ENCODE results near the gene EPO.
"Not testable (repeated sequence)": the region's sequence is repeated elsewhere in the genome, so short reads cannot be mapped to it uniquely, and the experiment has no call there.

The EPO gene

DNA sequence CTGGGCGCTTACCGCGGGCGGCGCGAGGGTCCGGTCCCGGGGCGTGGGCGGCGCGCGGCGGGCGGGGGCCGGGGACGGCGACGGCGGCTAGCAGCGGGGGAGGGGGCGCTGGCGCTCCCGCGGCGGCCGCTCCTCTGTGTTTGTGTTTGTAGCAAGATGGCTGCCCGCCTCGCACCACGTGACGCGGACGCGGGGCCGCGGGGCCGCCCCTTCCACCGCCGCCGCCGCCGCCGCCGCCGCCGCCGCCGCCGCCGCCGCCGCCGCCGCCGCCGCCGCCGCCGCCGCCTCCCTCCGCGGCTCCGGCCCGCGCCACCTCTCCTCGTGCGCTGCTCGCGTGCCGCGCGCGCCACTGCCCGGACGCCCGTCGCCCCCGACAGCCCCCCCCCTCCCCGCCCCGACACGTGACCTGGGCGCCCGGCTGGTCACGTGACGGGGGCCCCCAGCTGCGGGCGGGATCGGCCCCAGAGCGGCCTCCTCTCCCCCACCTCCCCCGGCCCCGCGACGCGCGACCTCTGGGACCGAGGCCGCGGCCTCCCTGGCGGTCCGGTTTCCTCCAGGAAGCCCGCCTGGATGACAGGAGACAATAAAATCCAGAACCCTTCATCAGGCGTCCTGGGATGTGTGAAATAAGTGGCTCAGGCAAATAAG, 26.0 kb upstream of the EPO start, which contains the start of gene GIGYF1:
Gene GIGYF1, minus strand, starts transcription at position 153 of the 648 bp plus-strand sequence. CDS start 6,012 bp downstream, outside the sequence.
- TF ChIP-seq CTCF (IDR thresholded peaks at IDR 0.05): no peak
- Histone ChIP-seq H3K4me2 (ENCODE audit: low read length) (peak within 1 kb of the TSS; percentile 79), H3K27ac (peak within 1 kb of the TSS; percentile 25), H3K4me3 (ENCODE audit: low read depth, low read length) (peak within 1 kb of the TSS; percentile 65), H3K36me3 (ENCODE audit: control insufficient read depth, insufficient read depth, low read length) (no peaks in the 10 kb centered on the region), H3K4me1 (peaks cover 21% of the 10 kb centered on the region), H3K79me2 (peaks cover 26% of the 10 kb centered on the region), H3K9ac (peak within 1 kb of the TSS; percentile 64), H2AFZ (peak within 1 kb of the TSS; percentile 76), H3K9me3 (ENCODE audit: control insufficient read depth, low read length) (no peaks in the 10 kb centered on the region), H3K27me3 (ENCODE audit: control insufficient read depth, insufficient read depth, low read length) (no peaks in the 10 kb centered on the region)

DNA sequence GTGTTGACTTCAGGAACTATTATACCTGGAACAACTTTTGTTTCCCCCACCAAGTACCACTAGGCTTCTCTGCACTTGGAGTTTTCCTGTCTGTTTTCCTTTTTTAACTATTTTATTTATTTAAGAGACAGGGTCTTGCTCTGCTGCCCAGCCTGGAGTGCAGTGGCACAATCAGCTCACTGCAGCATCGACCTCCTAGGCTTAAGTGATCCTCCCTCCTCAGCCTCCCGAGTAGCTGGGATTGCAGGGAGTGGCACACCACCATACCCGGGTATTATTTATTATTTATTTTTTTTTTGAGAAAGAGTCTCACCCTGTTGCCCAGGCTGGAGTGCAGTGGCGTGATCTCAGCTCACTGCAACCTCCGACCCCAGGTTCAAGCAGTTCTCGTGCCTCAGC, 24.1 kb upstream of the EPO start:
- Histone ChIP-seq H3K9me3 (ENCODE audit: control insufficient read depth, low read length) (no peaks in the 10 kb centered on the region), H3K4me3 (ENCODE audit: low read depth, low read length) (no peak overlapping the region), H3K36me3 (ENCODE audit: control insufficient read depth, insufficient read depth, low read length) (no peaks in the 10 kb centered on the region), H3K4me2 (ENCODE audit: low read length) (no peak overlapping the region), H3K9ac (no peak overlapping the region), H3K79me2 (peaks cover 8% of the 10 kb centered on the region), H3K4me1 (peaks cover 16% of the 10 kb centered on the region), H3K27me3 (ENCODE audit: control insufficient read depth, insufficient read depth, low read length) (no peaks in the 10 kb centered on the region), H2AFZ (no peak overlapping the region), H3K27ac (no peak overlapping the region)
- TF ChIP-seq CTCF (IDR thresholded peaks at IDR 0.05): no peak

GRCh38 chr7:100699018-100699417, 21.2 kb upstream of the EPO start:
- no peaks in the 10 kb centered on the region for H3K27me3 ChIP-seq (ENCODE audit: control insufficient read depth, insufficient read depth, low read length)
- no peak overlapping the region for H3K27ac ChIP-seq
- no peak overlapping the region for H3K9ac ChIP-seq
- no peaks in the 10 kb centered on the region for H3K4me1 ChIP-seq
- H3K79me2 ChIP-seq: no peaks in the 10 kb centered on the region
- TF ChIP-seq CTCF (IDR thresholded peaks at IDR 0.05): no peak
- H3K36me3 ChIP-seq (ENCODE audit: control insufficient read depth, insufficient read depth, low read length): no peaks in the 10 kb centered on the region
- no peak overlapping the region for H3K4me3 ChIP-seq (ENCODE audit: low read depth, low read length)
- H3K4me2 ChIP-seq (ENCODE audit: low read length): no peak overlapping the region
- no peak overlapping the region for H2AFZ ChIP-seq
- no peaks in the 10 kb centered on the region for H3K9me3 ChIP-seq (ENCODE audit: control insufficient read depth, low read length)

- not testable (repeated sequence) for H3K4me2 ChIP-seq (ENCODE audit: low read length); H3K27me3 ChIP-seq (ENCODE audit: control insufficient read depth, insufficient read depth, low read length); H3K27ac ChIP-seq; H3K4me3 ChIP-seq (ENCODE audit: low read depth, low read length); H3K9ac ChIP-seq; H2AFZ ChIP-seq; H3K9me3 ChIP-seq (ENCODE audit: control insufficient read depth, low read length); H3K36me3 ChIP-seq (ENCODE audit: control insufficient read depth, insufficient read depth, low read length); H3K4me1 ChIP-seq; H3K79me2 ChIP-seq
Observed at GRCh38 chr7:100701089-100701488, 19.2 kb upstream of the EPO start.

GRCh38 chr7:100705320-100705752, 14.9 kb upstream of the EPO start:
- no peaks in the 10 kb centered on the region for H3K79me2 ChIP-seq
- peak; percentile 97 for TF ChIP-seq CTCF (IDR thresholded peaks at IDR 0.05)
- no peaks in the 10 kb centered on the region for H3K36me3 ChIP-seq (ENCODE audit: control insufficient read depth, insufficient read depth, low read length)
- H3K9me3 ChIP-seq (ENCODE audit: control insufficient read depth, low read length): no peaks in the 10 kb centered on the region
- peak overlapping the region; percentile 96 for H3K9ac ChIP-seq
- peak overlapping the region; percentile 98 for H2AFZ ChIP-seq
- H3K4me2 ChIP-seq (ENCODE audit: low read length): peak overlapping the region; percentile 87
- H3K27me3 ChIP-seq (ENCODE audit: control insufficient read depth, insufficient read depth, low read length): no peaks in the 10 kb centered on the region
- H3K4me3 ChIP-seq (ENCODE audit: low read depth, low read length): peak overlapping the region; percentile 99
- H3K27ac ChIP-seq: peak overlapping the region; percentile 89
- peaks cover 5% of the 10 kb centered on the region for H3K4me1 ChIP-seq

Measured in parathyroid adenoma (tissue), 2 donors.